HG03095 (cell line): Measurements from ENCODE around the gene FOXI2.

Experiments used
- ATAC-seq: cut with Tn5 transposase; IDR thresholded peaks from one replicate; pipeline ENCODE4 v1.9.1; 2021; ENCODE audit warnings: moderate library complexity; ENCODE audit not compliant: unreplicated experiment

Gene FOXI2

GRCh38 chr10:127736915-127737562 is at the start of gene FOXI2:
Gene FOXI2, plus strand, starts transcription at chr10:127737185. Its CDS starts 89 bp downstream, at chr10:127737274.
- no peak for ATAC-seq

- no peak for ATAC-seq
Observed at GRCh38 chr10:127687548-127687947, 49.4 kb upstream of the FOXI2 start.

- no peak for ATAC-seq
Observed at GRCh38 chr10:127690176-127690835, 46.7 kb upstream of the FOXI2 start.

- no peak for ATAC-seq
Observed at GRCh38 chr10:127694580-127695193, 42.3 kb upstream of the FOXI2 start.

GRCh38 chr10:127695431-127695830 is 41.6 kb upstream of the FOXI2 start:
- no peak for ATAC-seq

GRCh38 chr10:127698886-127699285 is 38.1 kb upstream of the FOXI2 start:
- ATAC-seq: no peak

- ATAC-seq: no peak
Observed at GRCh38 chr10:127699311-127699710, 37.7 kb upstream of the FOXI2 start.

- ATAC-seq: no peak
Observed at GRCh38 chr10:127702271-127702670, 34.7 kb upstream of the FOXI2 start.

GRCh38 chr10:127715249-127715648 is 21.7 kb upstream of the FOXI2 start:
- no peak for ATAC-seq

GRCh38 chr10:127715782-127716378 is 21.1 kb upstream of the FOXI2 start:
- no peak for ATAC-seq

GRCh38 chr10:127720142-127720541 is 16.8 kb upstream of the FOXI2 start:
- no peak for ATAC-seq

GRCh38 chr10:127720903-127721302 is 16.1 kb upstream of the FOXI2 start:
- ATAC-seq: no peak

- no peak for ATAC-seq
Observed at GRCh38 chr10:127734753-127735152, 2.2 kb upstream of the FOXI2 start.

GRCh38 chr10:127735156-127735555 is 1.8 kb upstream of the FOXI2 start:
- ATAC-seq: no peak

- ATAC-seq: no peak
Observed at GRCh38 chr10:127735723-127736221, 1.2 kb upstream of the FOXI2 start.

GRCh38 chr10:127736222-127736914 is 617 bp upstream of the FOXI2 start:
- no peak for ATAC-seq

- no peak for ATAC-seq
Observed at GRCh38 chr10:127737563-127738511, 852 bp downstream of the FOXI2 start.

- ATAC-seq: no peak
Observed at GRCh38 chr10:127738512-127739424, 1.8 kb downstream of the FOXI2 start.

- no peak for ATAC-seq
Observed at GRCh38 chr10:127739908-127740307, 2.9 kb downstream of the FOXI2 start.
